Measurements from ENCODE around the gene HSPD1. TPM values are rescaled to one million over a fixed set of nuclear protein-coding genes. Genes with fewer than 3 reads are reported as not detected.
A peak's percentile ranks its signal among the peaks of the same experiment; 100 is the strongest.

The HSPD1 gene
- total and polyA plus RNA-seq, 7 experiments from 2014 or later, result 103 to 276 (median 128) TPM

DNA sequence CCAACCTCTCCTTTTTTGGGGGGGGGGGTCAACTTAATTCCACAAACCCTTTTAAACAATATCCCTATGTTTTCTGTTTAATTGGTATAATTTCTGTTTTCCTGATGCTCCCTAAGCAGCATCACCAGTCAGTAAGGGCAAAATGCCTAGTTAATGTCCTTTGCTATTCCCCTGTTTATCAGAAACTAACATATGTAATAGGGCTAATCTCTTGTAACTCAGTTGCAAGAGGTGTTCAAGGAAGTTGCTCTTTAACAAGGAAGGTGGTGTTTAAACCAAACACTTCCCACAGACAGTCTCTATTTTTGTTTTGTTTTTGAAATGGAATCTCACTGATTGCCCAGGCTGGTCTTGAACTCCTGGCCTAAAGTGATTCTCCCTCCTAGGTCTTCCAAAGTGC is 52.8 kb downstream of the HSPD1 start:
- Mint-ChIP-seq H3K27ac (no peak overlapping the region), H3K9me3 (no peaks in the 10 kb centered on the region), H3K4me1 (peaks cover 0 to 11% (median 3%) of the 10 kb centered on the region in 7 donors), H3K27me3 (peaks cover 0 to 14% (median 0%) of the 10 kb centered on the region in 5 donors), H3K36me3 (no peaks in the 10 kb centered on the region), H3K4me3 (no peak overlapping the region)
- CTCF ChIA-PET, result no interaction called here
- POLR2A ChIA-PET, result no interaction called here
- no peaks in the 10 kb centered on the region for H3K27me3 ChIP-seq (ENCODE audit: control insufficient read depth in 2 of 2, insufficient read depth in 2 of 2, low read length in 2 of 2)
- H3K4me3 ChIP-seq (ENCODE audit: low read length), result no peak overlapping the region
- ATAC-seq (no peak), DNase-seq (no peak)
- no peaks in the 10 kb centered on the region for H3K9me3 ChIP-seq (ENCODE audit: control insufficient read depth in 2 of 3, low read length in 3 of 3)
- H3K27ac ChIP-seq (ENCODE audit: low read depth, low read length), result no peak overlapping the region
- no peaks in the 10 kb centered on the region for H3K4me1 ChIP-seq (ENCODE audit: control insufficient read depth in 2 of 2, insufficient read depth in 2 of 2, low read length in 2 of 2)
- H3K36me3 ChIP-seq (ENCODE audit: control insufficient read depth in 2 of 3, insufficient read depth in 3 of 3, low read length in 3 of 3), result no peaks in the 10 kb centered on the region
- intact Hi-C loops (cut with micrococcal nuclease), result no loop called here

DNA sequence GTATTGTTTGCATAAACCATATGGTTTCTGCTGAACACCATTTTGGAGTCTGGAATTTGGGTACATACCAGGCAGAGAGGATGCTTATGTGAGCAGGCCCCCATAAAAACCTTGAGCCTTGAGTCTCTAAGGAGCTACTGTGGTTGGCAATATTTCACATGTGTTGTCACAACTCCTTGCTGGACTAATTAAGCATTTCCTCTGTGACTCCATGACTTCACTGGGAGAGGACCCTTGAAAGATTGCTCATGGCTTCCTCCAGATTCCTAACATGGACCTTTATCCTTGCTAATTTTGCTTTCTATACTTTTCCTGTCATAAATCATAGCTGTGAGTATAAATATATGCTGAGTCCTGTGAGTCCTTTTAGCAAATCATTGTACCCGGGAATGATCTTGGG is 53.9 kb downstream of the HSPD1 start:
- Mint-ChIP-seq H3K27ac (no peak overlapping the region), H3K9me3 (no peaks in the 10 kb centered on the region), H3K4me1 (peaks cover 0 to 4% (median 0%) of the 10 kb centered on the region in 7 donors), H3K36me3 (no peaks in the 10 kb centered on the region), H3K27me3 (peaks cover 0 to 14% (median 0%) of the 10 kb centered on the region in 5 donors), H3K4me3 (no peak overlapping the region)
- intact Hi-C loops (cut with micrococcal nuclease), result no loop called here
- H3K27ac ChIP-seq (ENCODE audit: low read depth, low read length), result no peak overlapping the region
- no peak for DNase-seq
- CTCF ChIA-PET, result no interaction called here
- POLR2A ChIA-PET, result interaction anchor here (0.6 to 3.2 kb wide), 2 partner anchors 11 to 1922 kb away, joined by 4 to 18 read pairs; partner anchors contain the start of gene SF3B1
- H3K36me3 ChIP-seq (ENCODE audit: control insufficient read depth in 2 of 3, insufficient read depth in 3 of 3, low read length in 3 of 3), result no peaks in the 10 kb centered on the region
- H3K4me3 ChIP-seq (ENCODE audit: low read length), result no peak overlapping the region
- no peaks in the 10 kb centered on the region for H3K4me1 ChIP-seq (ENCODE audit: control insufficient read depth in 2 of 2, insufficient read depth in 2 of 2, low read length in 2 of 2)
- no peak for ATAC-seq
- H3K9me3 ChIP-seq (ENCODE audit: control insufficient read depth in 2 of 3, low read length in 3 of 3), result no peaks in the 10 kb centered on the region
- H3K27me3 ChIP-seq (ENCODE audit: control insufficient read depth in 2 of 2, insufficient read depth in 2 of 2, low read length in 2 of 2), result no peaks in the 10 kb centered on the region

DNA sequence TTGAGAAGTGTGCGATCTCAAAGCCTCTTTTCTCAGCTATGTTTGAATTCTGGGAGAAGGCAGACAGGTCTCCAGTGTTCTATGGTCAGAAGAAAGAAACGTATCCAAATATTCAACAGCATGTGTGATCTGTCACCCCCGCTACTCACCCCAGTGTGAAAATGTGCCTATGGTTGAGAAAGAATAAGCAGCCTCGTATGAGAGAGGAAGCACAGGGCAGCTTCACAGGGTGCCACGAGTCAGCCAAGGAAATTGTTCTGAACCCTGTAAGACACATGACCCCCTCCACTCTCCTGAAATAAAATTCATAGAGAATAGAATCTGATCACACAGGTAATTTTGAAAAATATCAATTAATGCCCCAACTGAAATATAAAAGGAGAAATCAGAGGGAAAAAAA is 56.8 kb downstream of the HSPD1 start:
- H3K36me3 Mint-ChIP-seq, result no peaks in the 10 kb centered on the region
- H3K9me3 Mint-ChIP-seq, result no peaks in the 10 kb centered on the region
- H3K36me3 ChIP-seq (ENCODE audit: control insufficient read depth in 2 of 3, insufficient read depth in 3 of 3, low read length in 3 of 3), result no peaks in the 10 kb centered on the region
- ATAC-seq (no peak), DNase-seq (no peak)
- H3K27me3 Mint-ChIP-seq, result peaks cover 0 to 12% (median 0%) of the 10 kb centered on the region in 5 donors
- no peak overlapping the region for H3K27ac ChIP-seq (ENCODE audit: low read depth, low read length)
- no peak overlapping the region for H3K27ac Mint-ChIP-seq
- no peaks in the 10 kb centered on the region for H3K4me1 ChIP-seq (ENCODE audit: control insufficient read depth in 2 of 2, insufficient read depth in 2 of 2, low read length in 2 of 2)
- POLR2A ChIA-PET, result interaction anchor here (3.2 kb wide), 1 partner anchor 8 kb away, joined by 18 read pairs; the partner anchor contains the start of gene SF3B1
- H3K4me3 Mint-ChIP-seq, result no peak overlapping the region
- H3K9me3 ChIP-seq (ENCODE audit: control insufficient read depth in 2 of 3, low read length in 3 of 3), result no peaks in the 10 kb centered on the region
- CTCF ChIA-PET, result interaction anchor here (0.7 kb wide), 1 partner anchor 63 kb away, joined by 3 read pairs; no protein-coding TSS in a partner anchor
- no peak overlapping the region for H3K4me3 ChIP-seq (ENCODE audit: low read length)
- peaks cover 0 to 4% (median 0%) of the 10 kb centered on the region in 7 donors for H3K4me1 Mint-ChIP-seq
- no peaks in the 10 kb centered on the region for H3K27me3 ChIP-seq (ENCODE audit: control insufficient read depth in 2 of 2, insufficient read depth in 2 of 2, low read length in 2 of 2)
- intact Hi-C loops (cut with micrococcal nuclease), result no loop called here

DNA sequence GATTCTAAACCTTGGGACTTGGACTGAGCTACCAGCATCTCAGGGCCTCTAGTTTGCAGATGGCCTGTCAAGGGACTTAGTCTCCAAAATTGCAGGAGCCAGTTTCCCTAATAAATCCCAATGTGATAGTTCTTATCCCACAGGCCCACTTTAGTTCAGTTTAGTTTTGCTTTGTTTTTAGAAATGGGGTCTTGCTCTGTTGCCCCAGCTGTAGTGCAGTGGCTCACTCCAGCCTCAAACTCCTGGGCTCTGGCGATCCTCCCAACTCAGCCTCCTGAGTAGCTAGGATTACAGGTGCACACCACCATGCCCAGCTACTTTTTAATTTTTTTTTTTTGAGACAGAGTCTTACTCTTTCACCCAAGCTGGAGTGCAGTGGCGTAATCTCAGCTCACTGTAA is 62.3 kb downstream of the HSPD1 start:
- H3K4me1 Mint-ChIP-seq, result peaks cover 13 to 34% (median 26%) of the 10 kb centered on the region in 7 donors
- Histone ChIP-seq H3K9me3 (ENCODE audit: control insufficient read depth in 2 of 3, low read length in 3 of 3) (no peaks in the 10 kb centered on the region), H3K36me3 (ENCODE audit: control insufficient read depth in 2 of 3, insufficient read depth in 3 of 3, low read length in 3 of 3) (peaks cover 0 to 5% (median 0%) of the 10 kb centered on the region in 3 experiments), H3K27ac (ENCODE audit: low read depth, low read length) (no peak overlapping the region), H3K27me3 (ENCODE audit: control insufficient read depth in 2 of 2, insufficient read depth in 2 of 2, low read length in 2 of 2) (no peaks in the 10 kb centered on the region), H3K4me3 (ENCODE audit: low read length) (no peak overlapping the region), H3K4me1 (ENCODE audit: control insufficient read depth in 2 of 2, insufficient read depth in 2 of 2, low read length in 2 of 2) (peaks cover 8 to 25% of the 10 kb centered on the region in 2 donors)
- POLR2A ChIA-PET, result interaction anchor here (9.5 kb wide), 1 partner anchor 16 kb away, joined by 176 read pairs; the partner anchor contains the start of gene COQ10B
- peak overlapping the region in 7 of 10 donors; percentile 8 to 81 (median 51) for H3K4me3 Mint-ChIP-seq
- peaks cover 0 to 3% (median 0%) of the 10 kb centered on the region in 5 donors for H3K27me3 Mint-ChIP-seq
- CTCF ChIA-PET, result interaction anchor here (0.6 to 1.5 kb wide), 2 partner anchors 16 to 351 kb away, joined by 4 to 6 read pairs; partner anchors contain the start of gene COQ10B
- DNase-seq, result no peak
- H3K9me3 Mint-ChIP-seq, result peaks cover 0 to 6% (median 0%) of the 10 kb centered on the region in 11 donors
- peak overlapping the region in 3 of 9 donors; percentile 60 to 84 (median 62) for H3K27ac Mint-ChIP-seq
- H3K36me3 Mint-ChIP-seq, result peaks cover 0 to 12% (median 0%) of the 10 kb centered on the region in 5 donors
- no peak for ATAC-seq
- intact Hi-C loops (cut with micrococcal nuclease), result loop anchor here in 1 of 2 donors (5.0 to 10.0 kb wide), 4 partner anchors 240 to 1263 kb away; partner anchors contain the start of gene STK17B

Other genes with a start within 250 kb of the HSPD1 start
- 100 to 1,000 TPM; 234 to 296 (median 291) TPM for gene ANKRD44, start 189.1 kb downstream of the HSPD1 start, total RNA-seq
- gene ANKRD44, start 189.1 kb downstream of the HSPD1 start, polyA plus RNA-seq, result 10 to 100 TPM; 88.6 to 95.4 TPM
- gene SF3B1, start 64.8 kb downstream of the HSPD1 start, total RNA-seq, result 100 to 1,000 TPM; 330 to 737 (median 528) TPM
- gene SF3B1, start 64.8 kb downstream of the HSPD1 start, polyA plus RNA-seq, result 100 to 1,000 TPM; 130 to 145 TPM
- gene COQ10B, start 46.3 kb downstream of the HSPD1 start, total RNA-seq, result 10 to 100 TPM; 22.9 to 57.2 (median 30.5) TPM
- 10 to 100 TPM; 31.9 to 54.9 TPM for gene COQ10B, start 46.3 kb downstream of the HSPD1 start, polyA plus RNA-seq
- gene HSPE1, start 539 bp upstream of the HSPD1 start, total RNA-seq, result 100 to 1,000 TPM in 1 of 5 experiments, 10 to 100 TPM in 4; 46.3 to 127 (median 52.2) TPM
- gene HSPE1, start 539 bp upstream of the HSPD1 start, polyA plus RNA-seq, result 100 to 1,000 TPM; 134 to 137 TPM
- gene MOB4, start 16.2 kb upstream of the HSPD1 start, total RNA-seq, result 10 to 100 TPM; 16.1 to 22.5 (median 17.9) TPM
- gene MOB4, start 16.2 kb upstream of the HSPD1 start, polyA plus RNA-seq, result 10 to 100 TPM; 18.6 to 39.6 TPM
- gene RFTN2, start 175.7 kb upstream of the HSPD1 start, total RNA-seq, result under 1 TPM in 1 of 5 experiments, not detected in 4; 0.64 TPM
- gene RFTN2, start 175.7 kb upstream of the HSPD1 start, polyA plus RNA-seq, result under 1 TPM; 0.12 to 0.21 TPM
- gene MARS2, start 205.5 kb upstream of the HSPD1 start, total RNA-seq, result 10 to 100 TPM in 3 of 5 experiments, 1 to 10 TPM in 2; 8.8 to 15.4 (median 13.6) TPM
- gene MARS2, start 205.5 kb upstream of the HSPD1 start, polyA plus RNA-seq, result 10 to 100 TPM in 1 of 2 donors, 1 to 10 TPM in 1; 7.7 to 10.0 TPM